ENCODE results near the gene ATP2C1.

The ATP2C1 gene

DNA sequence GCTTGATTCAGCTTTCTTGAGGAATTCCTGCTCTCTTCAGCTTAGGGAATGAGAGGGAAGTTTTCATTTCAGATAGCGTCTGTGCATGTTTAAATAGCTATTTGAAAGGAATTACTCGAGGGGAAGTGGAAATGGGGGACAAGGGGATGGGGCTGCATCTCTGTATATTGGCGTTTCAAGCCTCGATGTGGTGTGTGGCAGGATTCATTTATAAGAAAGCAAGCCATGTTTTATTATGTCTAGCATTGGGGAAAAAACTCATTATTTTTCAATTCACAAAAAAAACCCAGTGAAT lies 1.0 kb downstream of the ATP2C1 start:
- WGBS, 2 experiments (ENCODE audit: insufficient coverage in 2 of 2) = 0 to 33% methylated on average over 1 to 2 of the region's 4 CpGs
- Histone ChIP-seq H3K4me3 (ENCODE audit: extremely low read depth, insufficient read depth, low read length, poor library complexity, severe bottlenecking) (peak overlapping the region; percentile 94), H3K27ac (ENCODE audit: low read depth, low read length, severe bottlenecking) (peak overlapping the region; percentile 82), H3K9me3 (ENCODE audit: control insufficient read depth, low read length) (no peaks in the 10 kb centered on the region), H3K4me1 (ENCODE audit: control insufficient read depth, insufficient read depth, low read length, poor library complexity, severe bottlenecking) (peaks cover 19% of the 10 kb centered on the region), H3K36me3 (ENCODE audit: control insufficient read depth, insufficient read depth, low read length) (no peaks in the 10 kb centered on the region)

DNA sequence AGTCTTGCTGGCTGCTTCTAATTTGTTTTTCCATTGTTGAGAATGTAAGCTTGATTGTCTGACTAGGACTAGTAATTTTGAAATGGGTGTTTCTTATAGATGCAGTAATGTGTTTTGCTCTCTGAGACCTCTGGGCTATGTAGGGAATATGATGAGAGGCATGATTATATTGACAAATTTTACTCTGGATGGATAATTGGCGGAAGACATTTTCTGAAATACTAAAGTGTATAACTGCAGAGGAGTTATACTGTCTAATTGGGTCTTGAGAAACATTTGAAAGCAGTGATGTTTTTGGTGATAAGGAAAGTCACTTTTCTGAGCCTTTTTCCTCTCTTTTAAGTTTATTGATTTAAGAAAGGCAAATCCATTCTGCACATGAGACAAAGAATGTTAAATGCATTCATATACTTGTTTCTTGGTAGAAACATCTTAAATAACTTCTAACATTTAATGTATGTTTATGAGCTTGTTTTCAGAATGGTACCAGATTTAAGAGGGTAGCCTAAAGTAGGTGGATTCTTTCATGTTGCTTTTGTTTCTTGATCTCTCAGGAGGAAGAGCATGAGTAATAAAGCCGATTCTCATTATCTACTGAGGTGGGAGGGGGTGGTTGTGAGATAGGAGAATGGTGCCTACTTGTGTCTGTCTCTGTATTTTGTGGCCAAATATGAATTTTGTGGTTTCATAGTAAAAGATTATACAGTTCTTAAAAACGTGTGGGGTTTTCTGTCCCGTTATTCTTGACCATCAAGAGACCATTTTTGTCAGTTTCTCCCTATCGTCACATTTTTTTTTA lies 2.0 kb downstream of the ATP2C1 start:
- peak overlapping the region; percentile 94 for H3K4me3 ChIP-seq (ENCODE audit: extremely low read depth, insufficient read depth, low read length, poor library complexity, severe bottlenecking)

DNA sequence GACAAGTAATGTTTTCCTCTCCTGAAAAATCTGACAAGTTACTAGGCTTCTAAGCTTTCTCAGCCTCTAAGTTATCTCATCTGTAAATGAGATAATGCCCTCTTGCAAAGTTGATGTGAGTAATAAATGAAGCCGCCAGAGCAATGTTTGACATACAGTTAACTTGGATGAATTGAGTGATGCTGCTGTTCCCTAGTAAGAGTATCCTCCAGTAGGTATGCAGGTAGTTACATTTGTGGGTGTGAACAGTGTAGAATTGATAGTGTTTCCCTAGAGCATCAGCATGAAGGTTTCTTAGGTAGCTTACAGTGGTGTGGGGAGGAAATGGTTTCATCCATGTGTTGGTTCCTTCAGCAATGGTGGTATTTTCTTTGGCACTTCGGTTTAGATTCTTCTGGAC lies 3.4 kb downstream of the ATP2C1 start:
- H3K27ac ChIP-seq (ENCODE audit: low read depth, low read length, severe bottlenecking) = no peak overlapping the region
- H3K4me3 ChIP-seq (ENCODE audit: extremely low read depth, insufficient read depth, low read length, poor library complexity, severe bottlenecking) = no peak overlapping the region
- H3K9me3 ChIP-seq (ENCODE audit: control insufficient read depth, low read length) = no peaks in the 10 kb centered on the region
- H3K4me1 ChIP-seq (ENCODE audit: control insufficient read depth, insufficient read depth, low read length, poor library complexity, severe bottlenecking) = peaks cover 28% of the 10 kb centered on the region
- WGBS, 2 experiments (ENCODE audit: insufficient coverage in 2 of 2) = 87 to 100% methylated on average over 1 to 2 of the region's 2 CpGs
- no peaks in the 10 kb centered on the region for H3K36me3 ChIP-seq (ENCODE audit: control insufficient read depth, insufficient read depth, low read length)

More for the DNA sequence above, 2.0 kb downstream of the ATP2C1 start:
- H3K9me3 ChIP-seq (ENCODE audit: control insufficient read depth, low read length) = no peaks in the 10 kb centered on the region
- H3K27ac ChIP-seq (ENCODE audit: low read depth, low read length, severe bottlenecking) = no peak overlapping the region
- peaks cover 23% of the 10 kb centered on the region for H3K4me1 ChIP-seq (ENCODE audit: control insufficient read depth, insufficient read depth, low read length, poor library complexity, severe bottlenecking)
- H3K36me3 ChIP-seq (ENCODE audit: control insufficient read depth, insufficient read depth, low read length) = no peaks in the 10 kb centered on the region
- 63 to 80% methylated on average over 1 to 2 of the region's 5 CpGs for WGBS, 2 experiments (ENCODE audit: insufficient coverage in 2 of 2)

DNA sequence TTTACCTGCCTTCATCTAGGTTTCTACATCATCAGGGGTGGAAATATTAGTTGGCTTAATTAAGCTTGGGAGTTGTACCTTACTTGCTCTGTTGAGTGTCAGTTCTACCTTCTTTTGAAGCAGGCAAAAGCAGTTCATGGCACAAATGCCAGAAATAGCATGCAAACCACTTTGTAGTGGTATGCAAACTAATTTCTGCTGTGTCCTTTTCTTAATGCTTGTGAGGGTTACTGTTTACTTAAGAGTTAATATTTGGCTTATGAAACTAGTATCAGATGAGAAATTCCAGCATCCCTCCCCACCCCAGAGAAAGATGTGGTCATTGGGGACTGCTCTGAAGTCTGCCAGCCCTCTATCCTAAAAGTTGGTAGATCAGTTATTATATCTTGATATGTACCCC lies 7.1 kb downstream of the ATP2C1 start:
- H3K9me3 ChIP-seq (ENCODE audit: control insufficient read depth, low read length) = no peaks in the 10 kb centered on the region
- no peak overlapping the region for H3K4me3 ChIP-seq (ENCODE audit: extremely low read depth, insufficient read depth, low read length, poor library complexity, severe bottlenecking)
- no peaks in the 10 kb centered on the region for H3K36me3 ChIP-seq (ENCODE audit: control insufficient read depth, insufficient read depth, low read length)
- no peak overlapping the region for H3K27ac ChIP-seq (ENCODE audit: low read depth, low read length, severe bottlenecking)
- peaks cover 28% of the 10 kb centered on the region for H3K4me1 ChIP-seq (ENCODE audit: control insufficient read depth, insufficient read depth, low read length, poor library complexity, severe bottlenecking)

DNA sequence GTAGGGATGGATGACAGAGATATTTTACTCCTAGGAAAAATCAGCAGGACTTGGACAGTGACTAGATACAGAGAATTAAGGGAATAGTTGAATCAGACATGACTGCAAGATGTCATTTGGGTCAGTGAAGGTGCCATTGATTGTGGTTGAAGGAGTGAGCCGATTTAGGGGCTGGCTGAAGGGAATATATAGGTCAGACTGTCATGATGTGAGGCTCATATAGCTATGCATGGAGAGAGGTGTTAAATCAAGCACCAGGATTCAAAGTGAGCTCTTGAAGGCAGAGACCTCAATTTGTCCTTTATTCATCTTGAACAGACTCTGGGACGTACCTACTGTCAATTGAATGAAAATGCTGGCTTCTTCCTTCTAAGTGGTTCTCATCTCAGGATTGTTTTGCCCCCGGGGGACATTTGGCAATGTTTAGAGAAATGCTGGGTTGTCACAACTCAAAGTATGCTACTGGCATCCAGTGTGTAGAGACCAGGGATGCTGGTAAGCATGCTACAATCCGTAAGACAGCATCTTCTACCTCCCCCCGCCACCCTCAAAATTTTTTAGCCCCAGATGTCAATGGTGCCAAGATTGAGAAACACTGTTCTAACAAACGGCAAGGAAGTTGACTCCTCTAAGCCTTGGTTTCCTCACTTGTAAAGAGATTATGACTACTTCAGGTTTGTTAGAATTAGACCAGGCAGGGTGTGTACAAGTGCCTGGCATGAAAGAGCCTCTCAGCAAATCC lies 7.8 kb downstream of the ATP2C1 start:
- Histone ChIP-seq H3K4me1 (ENCODE audit: control insufficient read depth, insufficient read depth, low read length, poor library complexity, severe bottlenecking) (peaks cover 24% of the 10 kb centered on the region), H3K27ac (ENCODE audit: low read depth, low read length, severe bottlenecking) (no peak overlapping the region), H3K4me3 (ENCODE audit: extremely low read depth, insufficient read depth, low read length, poor library complexity, severe bottlenecking) (no peak overlapping the region)

DNA sequence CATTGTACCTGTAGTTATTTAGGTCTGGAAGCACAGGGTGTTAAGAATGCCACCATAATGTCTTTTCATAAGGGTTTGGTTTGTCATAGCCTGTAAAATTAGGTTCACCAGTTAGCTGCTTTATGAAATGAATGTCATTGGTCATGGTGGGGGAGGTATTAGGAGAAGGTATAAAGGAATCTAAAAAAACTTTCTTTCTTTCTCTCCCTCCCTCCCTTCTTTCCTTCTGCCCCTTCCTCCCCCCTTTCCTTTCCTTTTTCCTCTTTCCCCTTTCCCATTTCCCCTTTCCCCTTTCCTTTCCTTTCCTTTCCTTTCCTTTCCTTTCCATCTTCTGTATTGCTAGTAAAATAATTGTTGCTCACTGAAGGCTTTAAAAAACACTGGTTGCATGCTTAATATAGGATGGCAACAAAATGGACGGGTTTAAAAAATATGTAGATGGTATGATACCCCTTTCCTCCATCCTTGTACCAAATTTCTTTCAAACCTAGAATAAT lies 9.6 kb downstream of the ATP2C1 start:
- Histone ChIP-seq H3K36me3 (ENCODE audit: control insufficient read depth, insufficient read depth, low read length) (no peaks in the 10 kb centered on the region), H3K27ac (ENCODE audit: low read depth, low read length, severe bottlenecking) (no peak overlapping the region), H3K4me1 (ENCODE audit: control insufficient read depth, insufficient read depth, low read length, poor library complexity, severe bottlenecking) (peaks cover 15% of the 10 kb centered on the region), H3K4me3 (ENCODE audit: extremely low read depth, insufficient read depth, low read length, poor library complexity, severe bottlenecking) (no peak overlapping the region), H3K9me3 (ENCODE audit: control insufficient read depth, low read length) (no peaks in the 10 kb centered on the region)
- no CpG with 5 or more reads among the region's 1 CpG for WGBS, 2 experiments (ENCODE audit: insufficient coverage in 2 of 2)

More for the DNA sequence above, 7.8 kb downstream of the ATP2C1 start:
- Histone ChIP-seq H3K36me3 (ENCODE audit: control insufficient read depth, insufficient read depth, low read length) (no peaks in the 10 kb centered on the region), H3K9me3 (ENCODE audit: control insufficient read depth, low read length) (no peaks in the 10 kb centered on the region)
- 69 to 88% methylated on average over 3 to 4 of the region's 6 CpGs for WGBS, 2 experiments (ENCODE audit: insufficient coverage in 2 of 2)

DNA sequence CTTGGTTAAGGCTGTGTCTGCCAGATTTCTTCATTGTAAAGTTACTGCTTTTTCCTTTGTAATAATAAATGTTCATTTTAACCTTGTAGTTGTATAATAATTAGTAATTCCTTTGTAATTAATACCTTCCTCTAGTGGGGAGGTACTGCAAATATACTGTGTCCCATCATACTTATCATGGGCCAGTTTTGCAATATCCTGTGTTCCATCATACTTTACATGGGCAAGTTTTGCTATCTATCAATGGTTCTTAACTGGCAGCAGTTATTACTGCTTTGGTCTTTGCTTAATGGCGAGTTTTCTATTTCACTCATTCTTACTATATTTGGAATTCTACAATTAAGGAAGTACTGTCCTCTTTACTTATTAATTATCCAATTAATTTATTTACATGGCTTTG lies 10.6 kb downstream of the ATP2C1 start:
- no CpG with 5 or more reads among the region's 1 CpG for WGBS, 2 experiments (ENCODE audit: insufficient coverage in 2 of 2)
- Histone ChIP-seq H3K4me3 (ENCODE audit: extremely low read depth, insufficient read depth, low read length, poor library complexity, severe bottlenecking) (no peak overlapping the region), H3K36me3 (ENCODE audit: control insufficient read depth, insufficient read depth, low read length) (no peaks in the 10 kb centered on the region), H3K27ac (ENCODE audit: low read depth, low read length, severe bottlenecking) (no peak overlapping the region), H3K4me1 (ENCODE audit: control insufficient read depth, insufficient read depth, low read length, poor library complexity, severe bottlenecking) (peaks cover 8% of the 10 kb centered on the region), H3K9me3 (ENCODE audit: control insufficient read depth, low read length) (no peaks in the 10 kb centered on the region)

DNA sequence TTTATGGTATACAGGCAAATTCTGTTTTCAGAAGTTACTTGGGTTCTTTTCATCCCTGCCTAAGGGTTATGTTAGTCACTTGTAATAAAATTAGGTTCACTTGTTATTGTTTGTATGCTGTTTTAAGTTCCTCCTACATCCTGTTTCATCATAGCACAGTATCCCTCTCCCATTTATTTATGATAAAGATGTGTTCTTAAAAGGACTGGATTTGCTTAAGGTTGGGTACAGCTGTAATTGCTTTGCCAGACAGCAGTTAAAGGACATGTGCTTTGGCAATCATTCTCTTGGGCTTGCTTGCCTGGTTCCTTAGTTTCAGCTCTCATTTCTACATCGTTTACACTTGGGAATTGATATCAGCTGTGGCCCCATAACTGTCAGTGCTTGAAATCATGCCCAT lies 11.7 kb downstream of the ATP2C1 start:
- H3K36me3 ChIP-seq (ENCODE audit: control insufficient read depth, insufficient read depth, low read length) = no peaks in the 10 kb centered on the region
- no peak overlapping the region for H3K4me3 ChIP-seq (ENCODE audit: extremely low read depth, insufficient read depth, low read length, poor library complexity, severe bottlenecking)
- H3K27ac ChIP-seq (ENCODE audit: low read depth, low read length, severe bottlenecking) = no peak overlapping the region
- H3K9me3 ChIP-seq (ENCODE audit: control insufficient read depth, low read length) = no peaks in the 10 kb centered on the region
- 80 to 100% methylated on average over 1 of the region's 1 CpG for WGBS, 2 experiments (ENCODE audit: insufficient coverage in 2 of 2)
- peaks cover 8% of the 10 kb centered on the region for H3K4me1 ChIP-seq (ENCODE audit: control insufficient read depth, insufficient read depth, low read length, poor library complexity, severe bottlenecking)

DNA sequence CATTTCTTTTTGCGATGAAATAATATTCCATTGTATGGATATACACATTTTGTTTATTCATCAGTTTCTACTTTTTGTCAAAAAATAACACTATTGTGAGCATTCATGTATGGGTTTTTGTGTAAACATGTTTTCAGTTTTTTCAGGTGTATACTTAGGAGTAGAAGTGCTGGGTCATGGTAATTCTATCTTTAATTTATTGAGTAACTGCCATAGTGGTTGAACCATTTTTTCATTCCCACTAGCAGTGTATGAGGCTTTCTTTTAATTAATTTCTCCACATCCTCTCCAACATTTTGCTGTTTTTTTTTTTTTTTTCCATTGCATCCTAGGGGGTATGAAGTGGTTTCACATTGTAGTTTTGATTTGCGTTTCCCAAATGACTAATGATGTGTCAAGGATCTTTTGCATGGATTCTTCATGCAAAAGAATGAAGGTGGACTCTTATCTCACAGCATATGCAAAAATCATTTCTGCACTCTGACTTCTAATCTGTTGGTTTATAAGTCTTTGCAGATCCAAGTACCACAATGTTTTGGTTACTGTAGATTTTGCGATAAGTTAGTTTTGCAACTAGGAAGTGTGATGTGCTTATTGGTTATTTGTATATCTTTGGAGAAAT lies 12.6 kb downstream of the ATP2C1 start:
- H3K4me1 ChIP-seq (ENCODE audit: control insufficient read depth, insufficient read depth, low read length, poor library complexity, severe bottlenecking) = peaks cover 5% of the 10 kb centered on the region
- H3K36me3 ChIP-seq (ENCODE audit: control insufficient read depth, insufficient read depth, low read length) = no peaks in the 10 kb centered on the region
- H3K27ac ChIP-seq (ENCODE audit: low read depth, low read length, severe bottlenecking) = no peak overlapping the region
- no peak overlapping the region for H3K4me3 ChIP-seq (ENCODE audit: extremely low read depth, insufficient read depth, low read length, poor library complexity, severe bottlenecking)
- no CpG with 5 or more reads among the region's 3 CpGs for WGBS, 2 experiments (ENCODE audit: insufficient coverage in 2 of 2)
- H3K9me3 ChIP-seq (ENCODE audit: control insufficient read depth, low read length) = no peaks in the 10 kb centered on the region

DNA sequence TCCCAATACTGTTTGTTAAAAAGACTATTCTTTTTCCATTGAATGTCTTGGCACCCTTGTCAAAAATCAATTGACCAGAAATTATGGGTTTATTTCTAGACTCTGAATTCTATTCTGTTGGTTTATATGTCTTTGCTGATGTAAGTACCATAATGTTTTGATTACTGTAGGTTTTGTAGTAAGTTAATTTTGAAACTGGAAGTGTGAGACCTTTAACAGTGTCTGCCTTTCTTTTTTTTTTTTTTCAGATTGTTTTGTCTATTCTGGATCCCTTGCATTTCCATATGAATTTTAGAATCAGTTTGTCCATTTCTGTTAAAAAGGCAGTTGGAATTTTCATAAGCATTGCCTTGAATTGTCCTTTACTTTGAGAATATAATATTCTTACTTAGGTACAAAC lies 13.6 kb downstream of the ATP2C1 start:
- Histone ChIP-seq H3K4me3 (ENCODE audit: extremely low read depth, insufficient read depth, low read length, poor library complexity, severe bottlenecking) (no peak overlapping the region), H3K9me3 (ENCODE audit: control insufficient read depth, low read length) (no peaks in the 10 kb centered on the region), H3K4me1 (ENCODE audit: control insufficient read depth, insufficient read depth, low read length, poor library complexity, severe bottlenecking) (no peaks in the 10 kb centered on the region), H3K36me3 (ENCODE audit: control insufficient read depth, insufficient read depth, low read length) (no peaks in the 10 kb centered on the region), H3K27ac (ENCODE audit: low read depth, low read length, severe bottlenecking) (no peak overlapping the region)

DNA sequence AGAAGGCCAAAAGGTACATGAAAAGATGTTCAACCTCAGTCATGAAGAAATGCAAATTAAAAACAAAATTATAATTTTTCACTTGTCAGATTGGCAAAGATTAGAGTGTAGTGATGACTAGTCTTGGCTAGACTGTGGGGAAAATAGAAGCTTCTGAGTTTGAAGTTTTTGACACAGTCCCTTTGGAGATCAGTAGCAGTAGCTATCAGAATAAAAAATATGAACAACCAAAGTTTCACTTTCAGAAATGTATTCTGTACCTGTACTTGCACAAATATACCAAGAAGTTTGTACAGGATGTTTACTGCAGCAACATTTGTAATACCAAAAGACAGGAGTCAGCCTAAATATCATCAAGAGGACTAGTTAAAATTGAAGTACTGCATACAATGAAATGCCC lies 14.1 kb downstream of the ATP2C1 start:
- Histone ChIP-seq H3K4me1 (ENCODE audit: control insufficient read depth, insufficient read depth, low read length, poor library complexity, severe bottlenecking) (no peaks in the 10 kb centered on the region), H3K27ac (ENCODE audit: low read depth, low read length, severe bottlenecking) (no peak overlapping the region), H3K4me3 (ENCODE audit: extremely low read depth, insufficient read depth, low read length, poor library complexity, severe bottlenecking) (no peak overlapping the region), H3K9me3 (ENCODE audit: control insufficient read depth, low read length) (no peaks in the 10 kb centered on the region), H3K36me3 (ENCODE audit: control insufficient read depth, insufficient read depth, low read length) (no peaks in the 10 kb centered on the region)
